Astrocyte of the cerebellum (primary cell): Measurements from ENCODE around the gene CABP5.
"Not testable (repeated sequence)": the region's sequence is repeated elsewhere in the genome, so short reads cannot be mapped to it uniquely, and the experiment has no call there.

Experiments
- DNase-seq: peaks from one replicate; pipeline ENCODE4 v3.0.0-alpha.2; 2011; ENCODE audit warnings: low read depth
- H3K4me3 ChIP-seq: 2 replicates; pipeline ENCODE4 v1.5.1; 2011; ENCODE audit warnings: mild to moderate bottlenecking, low read depth, low read length, moderate library complexity
- in situ Hi-C: cut with HindIII; loops from 2 replicates; pipeline ENCODE4 v1.10.0; 2017; ENCODE audit warnings: low sequenced_read_pairs
- TF ChIP-seq, protein P1 (sequence below): IDR thresholded peaks from 2 replicates; pipeline ENCODE4 v1.5.1; 2012; ENCODE audit warnings: low read length, low read depth, moderate library complexity, mild to moderate bottlenecking; ENCODE audit errors: missing control alignments

The CABP5 gene

DNA sequence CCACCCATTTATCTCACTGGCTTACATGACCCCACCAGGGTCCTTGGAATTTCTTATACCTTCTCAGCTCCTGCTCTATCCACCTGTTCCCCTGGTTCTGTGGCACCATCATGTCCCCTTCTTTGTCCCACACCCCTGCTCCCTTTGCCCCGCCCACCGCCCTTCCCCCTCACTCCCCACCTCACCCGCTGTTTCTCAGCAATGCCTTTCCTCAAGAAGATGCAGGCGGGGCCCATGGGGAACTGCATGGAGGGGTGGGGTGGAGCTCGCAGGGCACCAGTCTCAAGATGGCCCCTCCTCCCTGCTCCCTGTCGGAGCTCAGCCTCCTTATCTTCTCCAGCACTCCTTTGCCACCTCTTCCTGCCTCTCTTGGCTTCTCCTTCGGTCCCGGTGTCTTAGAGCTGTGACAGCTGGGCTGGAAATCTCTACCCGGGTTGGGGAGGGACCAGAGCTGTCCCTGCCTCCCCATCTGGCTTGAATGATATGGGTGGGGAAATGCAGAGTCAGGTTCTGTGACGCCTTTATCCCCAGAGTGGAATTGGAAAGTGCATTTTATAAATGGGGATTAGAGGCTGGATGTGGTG, at the start of gene CABP5:
Gene CABP5, minus strand, starts transcription at position 405 of the 584 bp plus-strand sequence. Its CDS starts 157 bp downstream, at position 248.
- no peak for DNase-seq
- H3K4me3 ChIP-seq = no peak within 1 kb of the TSS
- TF ChIP-seq, protein P1, sequence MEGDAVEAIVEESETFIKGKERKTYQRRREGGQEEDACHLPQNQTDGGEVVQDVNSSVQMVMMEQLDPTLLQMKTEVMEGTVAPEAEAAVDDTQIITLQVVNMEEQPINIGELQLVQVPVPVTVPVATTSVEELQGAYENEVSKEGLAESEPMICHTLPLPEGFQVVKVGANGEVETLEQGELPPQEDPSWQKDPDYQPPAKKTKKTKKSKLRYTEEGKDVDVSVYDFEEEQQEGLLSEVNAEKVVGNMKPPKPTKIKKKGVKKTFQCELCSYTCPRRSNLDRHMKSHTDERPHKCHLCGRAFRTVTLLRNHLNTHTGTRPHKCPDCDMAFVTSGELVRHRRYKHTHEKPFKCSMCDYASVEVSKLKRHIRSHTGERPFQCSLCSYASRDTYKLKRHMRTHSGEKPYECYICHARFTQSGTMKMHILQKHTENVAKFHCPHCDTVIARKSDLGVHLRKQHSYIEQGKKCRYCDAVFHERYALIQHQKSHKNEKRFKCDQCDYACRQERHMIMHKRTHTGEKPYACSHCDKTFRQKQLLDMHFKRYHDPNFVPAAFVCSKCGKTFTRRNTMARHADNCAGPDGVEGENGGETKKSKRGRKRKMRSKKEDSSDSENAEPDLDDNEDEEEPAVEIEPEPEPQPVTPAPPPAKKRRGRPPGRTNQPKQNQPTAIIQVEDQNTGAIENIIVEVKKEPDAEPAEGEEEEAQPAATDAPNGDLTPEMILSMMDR = no peak
- in situ Hi-C loops = no loop called here

DNA sequence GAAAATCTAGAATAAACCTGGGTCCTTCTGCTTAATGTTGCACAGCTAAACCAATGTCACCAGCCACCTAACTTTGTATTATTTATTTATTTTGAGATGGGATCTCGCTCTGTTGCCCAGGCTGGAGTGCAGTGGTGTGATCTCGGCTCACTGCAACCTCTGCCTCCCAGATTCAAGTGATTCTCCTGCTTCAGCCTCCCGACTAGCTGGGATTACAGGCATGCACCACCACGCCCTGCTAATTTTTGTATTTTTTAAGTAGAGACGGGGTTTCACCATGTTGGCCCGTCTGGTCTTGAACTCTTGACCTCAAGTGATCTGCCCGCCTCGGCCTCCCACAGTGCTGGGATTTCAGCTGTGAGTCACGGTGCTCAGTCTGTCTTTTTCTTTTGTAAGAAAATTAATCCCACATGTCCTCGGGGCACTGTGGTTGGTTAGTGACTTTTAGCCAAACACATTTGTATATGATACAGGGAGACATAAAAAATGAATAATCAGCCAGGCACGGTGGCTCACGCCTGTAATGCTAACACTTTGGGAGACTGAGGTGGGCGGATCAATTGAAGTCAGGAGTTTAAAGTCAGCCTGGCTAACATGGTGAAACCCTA, 47.3 kb upstream of the CABP5 start:
- H3K4me3 ChIP-seq, in situ Hi-C loops: not testable (repeated sequence)
- peak; percentile 82 for DNase-seq

DNA sequence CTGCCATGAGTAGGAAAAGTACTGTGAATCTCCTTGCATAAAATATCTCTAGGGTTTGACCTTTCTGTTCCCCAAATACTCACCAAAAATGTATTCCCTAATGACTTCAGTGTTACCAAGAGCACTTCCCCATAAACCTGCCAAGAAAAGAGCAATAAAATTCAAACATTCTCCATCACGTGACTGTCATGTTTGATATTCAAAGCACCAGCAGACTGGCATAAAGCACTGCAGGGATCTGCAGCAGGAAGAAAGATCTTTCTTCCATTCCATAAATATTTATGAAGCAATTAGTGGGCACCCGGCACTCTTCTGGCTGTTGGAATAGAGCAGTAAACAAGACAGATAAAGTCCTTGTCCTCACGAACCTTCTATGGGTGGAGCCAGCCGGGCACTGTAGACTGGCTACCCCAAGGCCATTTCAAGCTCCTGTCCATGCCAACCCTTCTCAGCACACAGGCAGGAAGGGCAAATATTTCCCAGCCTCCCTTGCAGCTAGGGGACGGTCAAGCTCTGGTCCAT, 46.5 kb upstream of the CABP5 start:
- no peak for DNase-seq
- no peak overlapping the region for H3K4me3 ChIP-seq
- in situ Hi-C loops = no loop called here
- TF ChIP-seq, protein P1 = no peak

DNA sequence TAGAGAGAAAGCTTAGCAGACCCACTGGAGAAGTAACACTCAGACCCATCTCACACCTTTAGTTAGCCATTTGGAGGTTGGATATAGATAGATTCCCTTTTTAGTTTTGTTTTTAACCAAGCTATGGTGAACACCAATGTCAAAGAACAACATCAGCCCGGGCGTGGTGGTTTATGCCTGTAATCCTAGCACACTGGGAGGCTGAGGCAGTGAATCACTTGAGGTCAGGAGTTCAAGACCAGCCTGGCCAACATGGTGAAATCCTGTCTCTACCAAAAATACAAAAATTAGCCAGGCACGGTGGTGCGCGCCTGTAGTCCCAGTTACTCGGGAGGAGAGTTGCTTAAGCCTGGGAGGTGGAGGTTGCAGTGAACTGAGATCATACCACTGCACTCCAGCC, 45.1 kb upstream of the CABP5 start:
- in situ Hi-C loops, DNase-seq, H3K4me3 ChIP-seq: not testable (repeated sequence)

DNA sequence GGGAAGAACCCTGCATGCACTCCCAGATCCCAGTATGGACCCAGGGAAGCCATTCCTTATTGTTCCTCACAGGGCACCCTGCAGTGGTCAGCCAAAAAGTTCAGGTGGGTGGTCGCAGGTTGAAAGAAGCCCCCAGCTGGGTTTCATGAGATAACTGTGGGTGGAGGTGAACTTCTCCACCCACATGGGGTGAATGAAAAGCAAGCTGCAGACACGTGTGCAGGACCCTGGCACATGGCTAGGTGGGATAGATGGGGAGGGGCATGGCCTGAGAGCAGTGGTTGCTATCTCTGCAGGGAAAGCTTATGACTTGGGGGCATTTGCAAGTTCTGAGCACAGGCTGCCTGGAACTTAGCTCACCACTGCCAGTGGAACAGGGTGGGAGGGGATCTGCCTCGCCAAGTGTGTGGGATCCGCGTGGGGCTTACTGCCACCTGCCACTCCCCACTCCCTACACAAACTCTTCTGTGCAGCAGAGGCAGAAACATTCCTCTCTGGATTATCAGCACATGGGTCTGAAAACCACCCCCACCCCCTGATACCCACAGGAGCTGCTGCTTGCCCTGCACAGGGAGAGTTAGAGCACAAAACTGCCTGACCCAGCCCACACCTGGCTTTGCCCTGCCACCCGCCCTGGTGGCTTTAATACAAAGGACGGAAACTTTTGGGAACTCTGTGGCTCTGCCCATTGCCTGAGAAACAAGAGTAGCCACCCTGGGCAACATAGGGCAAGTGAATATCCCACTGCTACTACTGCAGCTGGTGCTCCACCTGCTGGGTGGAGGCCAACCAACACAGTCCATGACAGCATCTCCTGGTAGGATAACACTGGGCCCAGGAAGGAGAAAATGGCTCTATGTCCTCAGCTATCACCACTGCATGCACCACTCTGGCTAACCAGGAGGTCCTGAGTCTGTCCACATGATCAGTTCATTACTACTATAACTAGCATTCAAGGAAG, 42.3 kb upstream of the CABP5 start:
- no peak overlapping the region for H3K4me3 ChIP-seq
- TF ChIP-seq, protein P1 = no peak
- in situ Hi-C loops = no loop called here
- DNase-seq = no peak

DNA sequence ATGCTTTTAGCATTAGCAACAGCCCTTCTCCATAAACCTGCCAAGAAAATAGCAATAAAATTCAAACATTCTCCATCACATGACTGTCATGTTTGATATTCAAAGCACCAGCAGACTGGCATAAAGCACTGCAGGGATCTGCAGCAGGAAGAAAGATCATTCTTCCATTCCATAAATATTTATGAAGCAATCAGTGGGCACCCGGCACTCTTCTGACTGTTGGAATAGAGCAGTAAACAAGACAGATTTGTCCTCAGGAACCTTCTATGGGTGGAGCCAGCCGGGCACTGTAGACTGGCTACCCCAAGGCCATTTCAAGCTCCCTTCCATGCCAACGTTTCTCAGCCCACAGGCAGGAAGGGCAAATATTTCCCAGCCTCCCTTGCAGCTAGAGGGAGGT, 41.2 kb upstream of the CABP5 start:
- TF ChIP-seq, protein P1 = no peak
- in situ Hi-C loops = no loop called here
- H3K4me3 ChIP-seq = no peak overlapping the region
- DNase-seq = no peak

DNA sequence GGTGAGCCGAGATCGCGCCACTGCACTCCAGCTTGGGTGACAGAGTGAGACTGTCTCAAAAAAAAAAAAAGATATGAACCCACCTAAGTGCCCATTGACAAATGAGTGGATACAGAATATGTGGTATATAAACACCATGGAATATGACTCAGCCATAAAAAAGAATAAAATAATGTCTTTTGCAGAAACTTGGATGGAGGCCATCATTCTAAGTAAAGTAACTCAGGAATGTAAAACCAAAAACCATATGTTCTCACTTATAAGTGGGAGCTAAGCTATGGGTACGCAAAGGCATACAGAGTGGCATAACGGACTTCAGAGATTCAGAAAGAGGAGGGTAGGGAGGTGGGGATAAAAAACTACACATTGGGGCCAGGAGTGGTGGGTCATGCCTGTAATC, 37.2 kb upstream of the CABP5 start:
- DNase-seq = no peak
- TF ChIP-seq, protein P1 = no peak
- in situ Hi-C loops = no loop called here
- H3K4me3 ChIP-seq = no peak overlapping the region

DNA sequence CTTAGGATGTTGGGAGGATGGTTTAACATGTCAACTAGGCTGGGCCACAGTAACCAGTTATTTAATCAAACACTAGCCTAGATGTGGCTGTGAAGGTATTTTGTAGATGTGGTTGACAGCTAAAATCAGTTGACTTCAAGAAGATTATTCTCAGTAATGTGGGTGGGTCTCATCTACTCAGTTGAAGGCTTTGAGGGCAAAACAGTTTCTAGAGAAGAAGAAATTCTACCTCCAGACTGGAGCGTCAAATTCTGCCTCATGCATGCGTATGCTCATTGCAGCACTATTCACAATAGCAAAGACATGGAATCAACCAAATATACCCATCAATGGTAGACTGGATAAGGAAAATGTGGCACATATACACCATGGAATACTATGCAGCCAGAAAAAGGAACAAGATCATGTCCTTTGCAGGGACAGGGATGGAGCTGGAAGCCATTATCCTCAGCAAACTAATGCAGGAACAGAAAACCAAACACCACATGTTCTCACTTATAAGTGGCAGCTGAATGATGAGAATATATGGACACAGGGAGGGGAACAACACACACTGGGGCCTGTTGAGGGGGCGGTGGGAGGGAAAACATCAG, 26.4 kb upstream of the CABP5 start:
- in situ Hi-C loops, H3K4me3 ChIP-seq, DNase-seq: not testable (repeated sequence)
